Pancreas (tissue), 10 donors: Measurements from ENCODE around the gene PIK3C3. TPM values are rescaled to one million over a fixed set of nuclear protein-coding genes. Genes with fewer than 3 reads are reported as not detected.

Experiments used
- ATAC-seq, 4 donors: fragments of 200-7000 bp; cut with Tn5 transposase; one replicate each; pipeline versions ENCODE4 v1.8.0 to v1.9.1; 2020; ENCODE audit warnings: mild to moderate bottlenecking in 4 of 4, moderate library complexity in 4 of 4
- DNase-seq, 6 donors: peaks; one replicate each; pipeline ENCODE4 v3.0.0-alpha.2; 2020
- FAIRE-seq: peaks from 2 replicates; lab custom pipeline; 2012; peaks lifted over from hg19 to GRCh38; lab: Jason Lieb, UNC
- H3K27ac ChIP-seq, 4 donors: fragments of 200-600 bp; sonication (generic); 1 replicate in 3 of 4; 2 replicates in 1 of 4; pipeline versions ENCODE4 v1.5.0 to v1.8.0; 2020
- H3K27me3 ChIP-seq, 4 donors: fragments of 200-600 bp; one replicate each; pipeline ENCODE4 v1.8.0; 2021
- H3K36me3 ChIP-seq, 3 donors: fragments of 200-600 bp; sonication (generic) in 1 of 3; one replicate each; pipeline versions ENCODE4 v1.5.0 to v1.8.0; 2020 to 2021
- H3K4me1 ChIP-seq, 3 donors: fragments of 200-600 bp; one replicate each; pipeline ENCODE4 v1.8.0; 2021
- H3K4me3 ChIP-seq, 4 donors: fragments of 200-600 bp; sonication (generic) in 2 of 4; one replicate each; pipeline versions ENCODE4 v1.5.0 to v1.8.0; 2020 to 2021
- H3K9me3 ChIP-seq, 4 donors: fragments of 200-600 bp; one replicate each; pipeline ENCODE4 v1.8.0; 2021
- WGBS, 2 donors: extraction: QIAGEN DNeasy Blood & Tissue Kit; methylation state at CpG; one replicate each; pipeline ENCODE4 v1.1.7; 2013; 5-methylcytosine and 5-hydroxymethylcytosine counted together
- intact Hi-C, 3 donors: fragments of 100-400 bp; cut with DNase I; formaldehyde crosslinking; loops; one replicate each; pipeline versions ENCODE4 v1.11.1 to v1.14.2; 2022
- polyA plus RNA-seq, 2 donors: library from polyadenylated mRNA; stranded (reverse); fragments of 200-250 nt; gene quantifications; one replicate each; pipeline ENCODE4 v1.2.3, GENCODE V29; 2013
- total RNA-seq, 6 donors: library from RNA; stranded (reverse); fragmentation: NEBNext Ultra II Directional in 4 of 6; extraction: Animal tissue kit (Norgen Biotek cat#: 25700) in 4 of 6; gene quantifications; one replicate each; pipeline versions ENCODE4 v1.2.1 to v1.2.4, GENCODE V29; 2021 to 2023
- TF ChIP-seq, protein P1 (sequence below), 4 donors: fragments of 200-600 bp; sonication (generic) in 3 of 4; IDR thresholded peaks; one replicate each; pipeline versions ENCODE4 v1.5.0 to v1.8.0; 2021; ENCODE audit warnings: antibody characterized with exemption in 4 of 4
- donor health status: healthy with polysubstance abuse.
- donor health status: DM: no; HTN: no; CAD: no; lungs with moderate emphysema.
- donor health status: DM: no; HTN: no; CAD: no.
- donor health status: control.
- donor health status: control.
- donor health status: Bipolar disorder and iron deficiency.
- donor health status: DM: yes; HTN: yes; CAD: no.
- donor health status: DM: no; HTN: no; CAD: no.
- donor health status: DM: no; HTN: no; CAD: no.
- donor health status: DM: yes; HTN: yes; CAD: no.

The PIK3C3 gene
- total and polyA plus RNA-seq, 8 donors = 15.4 to 32.3 (median 19.5) TPM

DNA sequence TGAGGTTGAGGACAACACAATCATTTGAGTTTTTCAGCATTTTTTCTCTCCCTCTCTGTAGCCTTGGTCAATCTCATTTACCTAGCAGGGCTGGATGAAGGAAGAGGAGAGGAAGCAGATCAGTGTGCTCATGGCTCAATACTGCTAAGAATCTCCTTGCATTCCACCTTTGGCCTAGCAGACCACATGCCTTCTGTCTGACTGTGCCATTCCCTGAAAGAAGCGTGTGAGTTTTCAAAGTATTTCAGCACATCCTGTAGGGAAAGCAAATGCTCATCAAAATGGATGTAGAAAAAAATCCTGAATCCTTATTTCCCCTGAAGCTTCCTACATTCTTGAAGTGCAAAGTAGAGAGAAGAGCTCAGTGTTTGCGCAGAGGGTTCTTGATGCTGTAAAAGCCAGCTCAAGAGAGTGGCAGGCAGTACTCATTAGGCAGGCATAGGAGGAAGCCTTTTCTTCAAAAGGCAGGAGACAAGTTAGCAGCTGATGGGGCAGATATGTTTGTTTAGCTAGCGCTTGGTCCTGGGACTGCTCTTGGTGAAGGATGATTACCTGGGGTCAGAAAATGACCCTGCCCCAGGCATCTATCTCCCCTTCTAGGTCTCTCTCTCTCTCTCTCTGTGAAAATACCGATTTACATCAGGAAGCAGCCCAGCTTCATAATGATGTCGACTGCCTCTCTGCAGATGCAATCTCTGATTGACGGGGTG, 14.4 kb upstream of the PIK3C3 start:
- Histone ChIP-seq H3K4me1 (no peaks in the 10 kb centered on the region), H3K4me3 (no peak overlapping the region), H3K27ac (no peak overlapping the region), H3K9me3 (no peaks in the 10 kb centered on the region), H3K27me3 (peaks cover 0 to under 1% (median 0%) of the 10 kb centered on the region in 4 donors), H3K36me3 (no peaks in the 10 kb centered on the region)
- FAIRE-seq (no peak), DNase-seq (no peak), ATAC-seq (no peak)
- 47 to 59% methylated on average over 6 of the region's 6 CpGs for WGBS, 2 donors
- intact Hi-C loops = no loop called here
- TF ChIP-seq, protein P1, sequence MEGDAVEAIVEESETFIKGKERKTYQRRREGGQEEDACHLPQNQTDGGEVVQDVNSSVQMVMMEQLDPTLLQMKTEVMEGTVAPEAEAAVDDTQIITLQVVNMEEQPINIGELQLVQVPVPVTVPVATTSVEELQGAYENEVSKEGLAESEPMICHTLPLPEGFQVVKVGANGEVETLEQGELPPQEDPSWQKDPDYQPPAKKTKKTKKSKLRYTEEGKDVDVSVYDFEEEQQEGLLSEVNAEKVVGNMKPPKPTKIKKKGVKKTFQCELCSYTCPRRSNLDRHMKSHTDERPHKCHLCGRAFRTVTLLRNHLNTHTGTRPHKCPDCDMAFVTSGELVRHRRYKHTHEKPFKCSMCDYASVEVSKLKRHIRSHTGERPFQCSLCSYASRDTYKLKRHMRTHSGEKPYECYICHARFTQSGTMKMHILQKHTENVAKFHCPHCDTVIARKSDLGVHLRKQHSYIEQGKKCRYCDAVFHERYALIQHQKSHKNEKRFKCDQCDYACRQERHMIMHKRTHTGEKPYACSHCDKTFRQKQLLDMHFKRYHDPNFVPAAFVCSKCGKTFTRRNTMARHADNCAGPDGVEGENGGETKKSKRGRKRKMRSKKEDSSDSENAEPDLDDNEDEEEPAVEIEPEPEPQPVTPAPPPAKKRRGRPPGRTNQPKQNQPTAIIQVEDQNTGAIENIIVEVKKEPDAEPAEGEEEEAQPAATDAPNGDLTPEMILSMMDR (IDR thresholded peaks at IDR 0.05) = no peak

DNA sequence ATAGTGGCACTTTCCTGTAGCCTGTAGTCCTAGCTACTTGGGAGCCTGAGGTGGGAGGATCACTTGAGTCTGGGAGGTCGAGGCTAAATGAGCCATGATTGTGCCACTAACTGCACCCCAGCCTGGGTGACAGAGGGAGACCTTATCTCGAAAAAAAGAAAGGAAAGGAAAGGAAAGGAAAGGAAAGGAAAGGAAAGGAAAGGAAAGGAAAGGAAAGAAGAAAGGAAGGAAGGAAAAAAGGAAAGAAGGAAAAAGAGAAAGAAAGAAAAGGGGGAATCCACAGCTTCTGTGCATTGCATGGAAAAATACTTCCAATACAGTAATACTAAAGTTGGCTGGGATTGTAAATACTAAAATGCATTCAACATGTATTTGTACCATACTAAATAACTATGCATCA, 12.8 kb upstream of the PIK3C3 start:
- intact Hi-C loops = no loop called here
- WGBS, 2 donors = 45 to 51% methylated on average over 2 of the region's 2 CpGs
- no peak overlapping the region for H3K4me3 ChIP-seq
- DNase-seq (no peak), ATAC-seq (no peak), FAIRE-seq (no peak)
- TF ChIP-seq, protein P1 (IDR thresholded peaks at IDR 0.05) = no peak
- no peak overlapping the region for H3K27ac ChIP-seq
- no peaks in the 10 kb centered on the region for H3K36me3 ChIP-seq
- H3K9me3 ChIP-seq = no peaks in the 10 kb centered on the region
- H3K4me1 ChIP-seq = no peaks in the 10 kb centered on the region
- H3K27me3 ChIP-seq = peaks cover 0 to 8% (median 0%) of the 10 kb centered on the region in 4 donors

DNA sequence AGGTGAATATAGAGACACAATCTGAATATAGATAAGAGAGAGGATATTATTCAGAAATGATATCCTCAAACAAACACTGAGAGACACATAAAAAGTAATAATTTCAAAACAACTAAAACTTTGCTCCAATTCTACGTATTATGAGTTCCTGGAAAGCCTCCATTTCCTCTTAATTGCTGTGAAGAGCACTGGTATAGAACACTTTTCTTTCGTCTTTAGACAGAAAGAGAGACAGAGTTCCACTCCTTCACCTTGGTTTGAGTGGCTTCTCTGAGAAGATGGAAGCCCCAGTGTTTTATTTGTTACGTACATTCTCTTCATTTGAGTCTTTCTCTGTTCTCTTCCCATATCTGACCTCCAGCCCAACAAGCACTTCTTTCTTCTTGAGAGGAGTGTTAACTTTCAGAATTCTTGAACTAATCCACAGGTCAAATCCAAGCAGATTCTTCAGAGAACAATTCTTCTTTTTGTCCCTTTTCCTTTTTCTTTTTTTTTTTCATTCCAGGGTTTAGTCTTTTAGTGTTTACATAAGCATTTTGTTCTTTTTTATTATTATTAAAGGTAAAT, 6.4 kb upstream of the PIK3C3 start:
- WGBS, 2 donors = 68 to 81% methylated on average over 3 of the region's 3 CpGs
- Histone ChIP-seq H3K4me1 (no peaks in the 10 kb centered on the region), H3K27ac (no peak overlapping the region), H3K36me3 (no peaks in the 10 kb centered on the region), H3K4me3 (no peak overlapping the region), H3K9me3 (no peaks in the 10 kb centered on the region), H3K27me3 (peaks cover 0 to 13% (median 0%) of the 10 kb centered on the region in 4 donors)
- FAIRE-seq (no peak), DNase-seq (no peak), ATAC-seq (no peak)
- TF ChIP-seq, protein P1 (IDR thresholded peaks at IDR 0.05) = no peak
- intact Hi-C loops = no loop called here

DNA sequence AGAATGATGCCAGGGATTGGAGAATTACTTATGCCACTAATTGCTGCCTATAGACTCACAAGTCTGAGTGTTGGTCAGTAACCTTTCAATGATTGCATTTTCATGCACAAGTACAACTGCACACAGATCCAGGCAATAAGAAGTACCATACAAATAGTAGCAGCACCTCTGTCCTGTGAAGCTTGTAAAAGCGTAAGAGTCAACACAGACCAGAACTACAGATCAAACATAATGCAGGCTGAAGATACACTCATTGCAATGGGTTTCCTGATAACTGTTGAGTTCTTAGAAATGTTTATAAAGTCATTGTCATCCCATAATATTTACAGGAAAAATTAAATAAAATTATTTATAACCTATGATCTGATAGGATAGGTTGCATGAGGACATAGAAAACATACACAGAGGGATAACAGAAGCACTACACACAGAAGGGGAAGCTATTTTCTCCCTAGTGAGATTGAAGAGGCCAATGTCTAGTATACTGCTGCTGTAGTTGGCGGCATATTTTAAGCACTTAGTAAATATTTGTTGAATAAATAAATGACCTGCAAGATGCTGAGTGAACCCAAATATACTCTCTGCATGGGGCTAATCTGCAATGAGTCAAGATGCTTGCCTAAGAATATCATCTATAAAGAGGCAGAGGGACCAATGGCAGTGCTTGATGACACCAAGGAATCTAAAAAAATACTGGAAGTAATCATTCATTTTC, 5.7 kb upstream of the PIK3C3 start:
- Histone ChIP-seq H3K4me1 (no peaks in the 10 kb centered on the region), H3K9me3 (no peaks in the 10 kb centered on the region), H3K27ac (no peak overlapping the region), H3K4me3 (no peak overlapping the region), H3K36me3 (no peaks in the 10 kb centered on the region), H3K27me3 (peaks cover 0 to 13% (median 0%) of the 10 kb centered on the region in 4 donors)
- ATAC-seq = peak in 2 of 4 donors; percentile 15 to 56
- FAIRE-seq = no peak
- intact Hi-C loops = no loop called here
- TF ChIP-seq, protein P1 (IDR thresholded peaks at IDR 0.05) = no peak
- DNase-seq = no peak
- 67 to 70% methylated on average over 2 of the region's 2 CpGs for WGBS, 2 donors
